22Rv1 (cell line): ENCODE data around the gene MYH9.

Experiments
- ZFX ChIP-seq: fragments of 450-650 bp; IDR thresholded peaks from 2 replicates; pipeline ENCODE4 v1.6.1; 2017; ENCODE audit warnings: antibody characterized with exemption, borderline replicate concordance
- TF ChIP-seq, protein P1 (sequence below): fragments of 450-650 bp; IDR thresholded peaks from 2 replicates; pipeline ENCODE4 v1.5.1; 2017; ENCODE audit warnings: mild to moderate bottlenecking

DNA sequence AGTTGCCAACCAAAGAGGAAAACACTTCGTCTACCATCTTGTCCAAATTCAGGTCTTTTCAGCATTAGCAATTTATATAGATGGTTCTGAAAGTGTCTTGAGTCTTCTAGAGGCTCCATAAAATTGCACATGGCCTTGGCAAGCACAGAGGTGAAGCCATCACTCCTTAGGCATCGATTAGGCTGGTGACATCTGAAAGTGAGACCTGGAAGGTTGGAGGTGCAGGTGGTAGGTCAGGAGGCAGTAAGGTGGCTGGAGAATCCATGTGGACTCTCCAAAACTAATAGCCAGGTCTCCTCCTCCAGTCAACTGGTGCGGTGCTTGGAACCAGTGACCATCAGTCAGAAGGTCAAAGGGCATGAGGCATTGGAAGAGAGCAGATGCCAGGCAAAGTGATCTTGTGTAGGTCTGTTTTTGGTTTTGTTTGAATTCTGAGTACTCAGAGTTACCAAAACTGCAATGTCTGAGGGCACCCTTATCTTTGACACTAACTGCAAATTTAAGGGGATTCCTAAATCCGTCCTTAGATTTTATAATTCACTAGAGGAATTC is 141.9 kb downstream of the MYH9 start:
- TF ChIP-seq, protein P1, sequence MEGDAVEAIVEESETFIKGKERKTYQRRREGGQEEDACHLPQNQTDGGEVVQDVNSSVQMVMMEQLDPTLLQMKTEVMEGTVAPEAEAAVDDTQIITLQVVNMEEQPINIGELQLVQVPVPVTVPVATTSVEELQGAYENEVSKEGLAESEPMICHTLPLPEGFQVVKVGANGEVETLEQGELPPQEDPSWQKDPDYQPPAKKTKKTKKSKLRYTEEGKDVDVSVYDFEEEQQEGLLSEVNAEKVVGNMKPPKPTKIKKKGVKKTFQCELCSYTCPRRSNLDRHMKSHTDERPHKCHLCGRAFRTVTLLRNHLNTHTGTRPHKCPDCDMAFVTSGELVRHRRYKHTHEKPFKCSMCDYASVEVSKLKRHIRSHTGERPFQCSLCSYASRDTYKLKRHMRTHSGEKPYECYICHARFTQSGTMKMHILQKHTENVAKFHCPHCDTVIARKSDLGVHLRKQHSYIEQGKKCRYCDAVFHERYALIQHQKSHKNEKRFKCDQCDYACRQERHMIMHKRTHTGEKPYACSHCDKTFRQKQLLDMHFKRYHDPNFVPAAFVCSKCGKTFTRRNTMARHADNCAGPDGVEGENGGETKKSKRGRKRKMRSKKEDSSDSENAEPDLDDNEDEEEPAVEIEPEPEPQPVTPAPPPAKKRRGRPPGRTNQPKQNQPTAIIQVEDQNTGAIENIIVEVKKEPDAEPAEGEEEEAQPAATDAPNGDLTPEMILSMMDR, result no peak
- no peak for TF ChIP-seq ZFX
